Adrenal gland (tissue), 19 donors: ENCODE results near the gene LEPROT. TPM values are rescaled to one million over a fixed set of nuclear protein-coding genes. Genes with fewer than 3 reads are reported as not detected.

ENCODE experiments used
- DNase-seq, 7 donors: peaks; one replicate each; pipeline ENCODE4 v3.0.0-alpha.2; 2019 to 2020
- H3K27ac ChIP-seq, 5 donors: fragments of 200-600 bp; sonication (generic) in 4 of 5; 1 replicate in 3 of 5; 2 replicates in 2 of 5; pipeline versions ENCODE4 v1.5.1 to v1.8.0; 2016 to 2020; ENCODE audit warnings: mild to moderate bottlenecking in 1 of 5
- H3K27me3 ChIP-seq: fragments of 200-600 bp; 2 replicates; pipeline ENCODE4 v1.8.0; 2021
- H3K36me3 ChIP-seq, 2 donors: fragments of 200-600 bp; replicated peaks in 1 of 2; 1 replicate in 1 of 2; 2 replicates in 1 of 2; pipeline versions ENCODE4 v1.5.1 to v1.8.0; 2018 to 2022
- H3K4me1 ChIP-seq, 2 donors: fragments of 200-600 bp; replicated peaks in 1 of 2; 1 replicate in 1 of 2; 2 replicates in 1 of 2; pipeline versions ENCODE4 v1.5.1 to v1.8.0; 2018 to 2021
- H3K4me3 ChIP-seq, 4 donors: fragments of 200-600 bp; sonication (generic) in 3 of 4; one replicate each; pipeline ENCODE4 v1.5.1; 2016 to 2018
- H3K9me3 ChIP-seq, 3 donors: fragments of 200-600 bp; sonication (generic) in 1 of 3; replicated peaks in 1 of 3; 1 replicate in 2 of 3; 2 replicates in 1 of 3; pipeline versions ENCODE4 v1.5.1 to v1.8.0; 2016 to 2021
- CTCF ChIP-seq, 6 experiments: fragments of 450-650 bp in 4 of 6; fragments of 200-600 bp in 2 of 6; sonication (generic) in 1 of 6; IDR thresholded peaks; 1 replicate in 5 of 6; 2 replicates in 1 of 6; pipeline versions ENCODE4 v1.5.1 to v1.8.0; 2016 to 2021; ENCODE audit warnings: antibody characterized with exemption in 6 of 6, mild to moderate bottlenecking in 2 of 6, moderate library complexity in 1 of 6
- POLR2A ChIP-seq, 2 donors: fragments of 450-650 bp; IDR thresholded peaks; one replicate each; pipeline ENCODE4 v1.6.1; 2017; ENCODE audit warnings: antibody characterized with exemption in 2 of 2, mild to moderate bottlenecking in 2 of 2, moderate library complexity in 1 of 2
- WGBS, 4 donors: extraction: QIAGEN DNeasy Blood & Tissue Kit in 2 of 4; methylation state at CpG; one replicate each; pipeline versions ENCODE4 v1.1.5 to v1.1.7; 2013 to 2017; 5-methylcytosine and 5-hydroxymethylcytosine counted together
- intact Hi-C, 2 donors: fragments of 100-400 bp; cut with DNase I; formaldehyde crosslinking; loops; one replicate each; pipeline versions ENCODE4 v1.14.1 to v1.15.0; 2022 to 2023
- long read RNA-seq, 10 donors: library from polyadenylated mRNA in 3 of 10; unstranded in 2 of 10; stranded (forward) in 1 of 10; transcript quantifications; one replicate each; pipeline ENCODE4 v2.0.0 and lab custom pipeline, GENCODE V29; 2021 to 2026
- polyA plus RNA-seq, 3 donors: library from polyadenylated mRNA; stranded (reverse); fragments of 200-250 nt in 2 of 3; fragments of 350-450 nt in 1 of 3; fragmentation: Illumina TruSeq in 1 of 3; extraction: RNeasy Lipid Tissue Mini Kit (QIAGEN cat#74804) in 1 of 3; gene quantifications; one replicate each; pipeline ENCODE4 v1.2.3, GENCODE V29; 2013 to 2014
- total RNA-seq, 9 donors: library from RNA; depleted of rRNA in 4 of 9; stranded (reverse); fragments of >200 nt in 4 of 9; fragments of 120-200 nt in 1 of 9; fragmentation: NEBNext Ultra II Directional in 1 of 9; extraction: Animal tissue kit (Norgen Biotek cat#: 25700) in 1 of 9; gene quantifications; one replicate each; pipeline versions ENCODE4 v1.1.0 to v1.2.4, GENCODE V29; 2013 to 2023
- donor health status: healthy with polysubstance abuse.
- donor health status: Bipolar disorder and iron deficiency.
- donor health status: DM: yes; HTN: yes; CAD: no.
- donor health status: DM: no; HTN: no; CAD: no.
- donor health status: DM: no; HTN: no; CAD: no.
- donor health status: DM: yes; HTN: yes; CAD: no.

The LEPROT gene
- total RNA-seq (100 to 1,000 TPM in 5 of 9 donors, 10 to 100 TPM in 4; 62.4 to 155 (median 102) TPM), polyA plus RNA-seq (10 to 100 TPM; 35.4 to 89.3 (median 46.4) TPM)
- long read RNA-seq, donor 1, full-length matches to known transcripts: 53 of 81 reads
- long read RNA-seq, donor 1, partial matches to known transcripts: 28 of 81 reads
- long read RNA-seq, donor 1, other reads (novel, unspliced or antisense): 0 of 81 reads
- long read RNA-seq, donor 2, full-length matches to known transcripts: 52 of 171 reads
- long read RNA-seq, donor 2, partial matches to known transcripts: 119 of 171 reads
- long read RNA-seq, donor 2, other reads (novel, unspliced or antisense): 0 of 171 reads
- long read RNA-seq, donor 3, full-length matches to known transcripts: 47 of 95 reads
- long read RNA-seq, donor 3, partial matches to known transcripts: 48 of 95 reads
- long read RNA-seq, donor 3, other reads (novel, unspliced or antisense): 0 of 95 reads
- long read RNA-seq, donor 4, full-length matches to known transcripts: 99 of 112 reads
- long read RNA-seq, donor 4, partial matches to known transcripts: 12 of 112 reads
- long read RNA-seq, donor 4, other reads (novel, unspliced or antisense): 1 of 112 reads
- long read RNA-seq, donor 5, full-length matches to known transcripts: 215 of 236 reads
- long read RNA-seq, donor 5, partial matches to known transcripts: 17 of 236 reads
- long read RNA-seq, donor 5, other reads (novel, unspliced or antisense): 4 of 236 reads
- long read RNA-seq, donor 6, full-length matches to known transcripts: 54 of 67 reads
- long read RNA-seq, donor 6, partial matches to known transcripts: 12 of 67 reads
- long read RNA-seq, donor 6, other reads (novel, unspliced or antisense): 1 of 67 reads
- long read RNA-seq, donor 7, full-length matches to known transcripts: 23 of 43 reads
- long read RNA-seq, donor 7, partial matches to known transcripts: 20 of 43 reads
- long read RNA-seq, donor 7, other reads (novel, unspliced or antisense): 0 of 43 reads
- long read RNA-seq, donor 8, full-length matches to known transcripts: 82 of 118 reads
- long read RNA-seq, donor 8, partial matches to known transcripts: 36 of 118 reads
- long read RNA-seq, donor 8, other reads (novel, unspliced or antisense): 0 of 118 reads
- long read RNA-seq, donor 9, full-length matches to known transcripts: 48 of 59 reads
- long read RNA-seq, donor 9, partial matches to known transcripts: 11 of 59 reads
- long read RNA-seq, donor 9, other reads (novel, unspliced or antisense): 0 of 59 reads
- long read RNA-seq, donor 10, full-length matches to known transcripts: 26 of 34 reads
- long read RNA-seq, donor 10, partial matches to known transcripts: 8 of 34 reads
- long read RNA-seq, donor 10, other reads (novel, unspliced or antisense): 0 of 34 reads

GRCh38 chr1:65420590-65421350 is at the start of gene LEPROT, which contains the start of gene LEPR:
TSS of gene LEPROT (plus strand) at chr1:65420668. CDS start at chr1:65420725, 57 bp downstream.
TSS of gene LEPR (plus strand) at chr1:65420668. CDS start at chr1:65565566, 144,898 bp downstream.
- Histone ChIP-seq H3K4me3 (peak within 1 kb of the TSS; percentile 58 to 92 (median 88)), H3K9me3 (no peaks in the 10 kb centered on the region), H3K36me3 (peaks cover 0 to 6% of the 10 kb centered on the region in 2 donors), H3K27me3 (no peaks in the 10 kb centered on the region), H3K4me1 (peaks cover 22 to 44% of the 10 kb centered on the region in 2 donors), H3K27ac (peak within 1 kb of the TSS; percentile 97 to 100 (median 99))
- peak; percentile 87 to 95 for TF ChIP-seq POLR2A (IDR thresholded peaks at IDR 0.05)
- no peak for TF ChIP-seq CTCF (IDR thresholded peaks at IDR 0.05)
- intact Hi-C loops: loop anchor here in 1 of 2 donors (10.0 kb wide), 1 partner anchor 166 kb away; no protein-coding TSS in a partner anchor
- DNase-seq: peak in 1 of 7 donors; percentile 11
- WGBS, 4 donors: 0 to 1% (median 1%) methylated on average over 16 to 60 of the region's 60 CpGs

- 93 to 98% (median 95%) methylated on average over 3 of the region's 3 CpGs for WGBS, 4 donors
- Histone ChIP-seq H3K27me3 (no peaks in the 10 kb centered on the region), H3K27ac (no peak overlapping the region), H3K36me3 (no peaks in the 10 kb centered on the region), H3K4me3 (no peak overlapping the region), H3K9me3 (no peaks in the 10 kb centered on the region), H3K4me1 (peaks cover 0 to 8% of the 10 kb centered on the region in 2 donors)
- intact Hi-C loops: no loop called here
- DNase-seq: no peak
- TF ChIP-seq POLR2A (IDR thresholded peaks at IDR 0.05): no peak
- no peak for TF ChIP-seq CTCF (IDR thresholded peaks at IDR 0.05)
These were observed 48.9 kb upstream of the LEPROT start for GRCh38 chr1:65371544-65371943.

- no peaks in the 10 kb centered on the region for H3K36me3 ChIP-seq
- TF ChIP-seq POLR2A (IDR thresholded peaks at IDR 0.05) (no peak), CTCF (IDR thresholded peaks at IDR 0.05) (no peak)
- H3K27ac ChIP-seq: peak overlapping the region in 1 of 5 donors; percentile 31
- H3K4me1 ChIP-seq: peaks cover 0 to 8% of the 10 kb centered on the region in 2 donors
- intact Hi-C loops: no loop called here
- no peaks in the 10 kb centered on the region for H3K27me3 ChIP-seq
- peak overlapping the region in 1 of 4 donors; percentile 8 for H3K4me3 ChIP-seq
- no peak for DNase-seq
- 23 to 44% (median 40%) methylated on average over 1 of the region's 1 CpG for WGBS, 4 donors
- H3K9me3 ChIP-seq: no peaks in the 10 kb centered on the region
These were observed 47.9 kb upstream of the LEPROT start for GRCh38 chr1:65372557-65372956.
